ENCODE results near the gene RNF182. TPM values are rescaled to one million over a fixed set of nuclear protein-coding genes. Genes with fewer than 3 reads are reported as not detected.

RNF182 gene
- total RNA-seq, 4 donors from 2014 or later = 1.3 to 4.5 (median 3.0) TPM

DNA sequence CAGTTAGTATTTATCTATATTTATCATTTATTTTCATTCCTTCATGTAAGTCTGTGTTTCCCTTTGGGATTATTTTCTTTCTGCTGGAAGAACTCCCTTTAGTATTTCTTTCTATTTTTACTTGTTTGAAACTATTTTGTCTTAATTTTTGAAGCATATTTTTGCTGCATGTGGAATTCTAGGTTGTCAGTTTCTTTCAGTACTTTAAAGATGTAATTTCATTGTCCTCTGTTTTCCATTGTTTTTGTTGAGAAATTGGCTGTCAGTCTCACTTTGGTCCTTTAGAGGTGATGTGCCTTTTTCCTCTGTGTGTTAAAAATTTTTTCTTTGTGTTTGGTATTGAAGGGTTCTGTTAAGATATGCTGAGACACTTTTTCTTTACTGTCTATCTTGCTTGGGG lies 17.1 kb downstream of the RNF182 start:
- no peaks in the 10 kb centered on the region for H3K9me3 ChIP-seq
- TF ChIP-seq, protein P1, sequence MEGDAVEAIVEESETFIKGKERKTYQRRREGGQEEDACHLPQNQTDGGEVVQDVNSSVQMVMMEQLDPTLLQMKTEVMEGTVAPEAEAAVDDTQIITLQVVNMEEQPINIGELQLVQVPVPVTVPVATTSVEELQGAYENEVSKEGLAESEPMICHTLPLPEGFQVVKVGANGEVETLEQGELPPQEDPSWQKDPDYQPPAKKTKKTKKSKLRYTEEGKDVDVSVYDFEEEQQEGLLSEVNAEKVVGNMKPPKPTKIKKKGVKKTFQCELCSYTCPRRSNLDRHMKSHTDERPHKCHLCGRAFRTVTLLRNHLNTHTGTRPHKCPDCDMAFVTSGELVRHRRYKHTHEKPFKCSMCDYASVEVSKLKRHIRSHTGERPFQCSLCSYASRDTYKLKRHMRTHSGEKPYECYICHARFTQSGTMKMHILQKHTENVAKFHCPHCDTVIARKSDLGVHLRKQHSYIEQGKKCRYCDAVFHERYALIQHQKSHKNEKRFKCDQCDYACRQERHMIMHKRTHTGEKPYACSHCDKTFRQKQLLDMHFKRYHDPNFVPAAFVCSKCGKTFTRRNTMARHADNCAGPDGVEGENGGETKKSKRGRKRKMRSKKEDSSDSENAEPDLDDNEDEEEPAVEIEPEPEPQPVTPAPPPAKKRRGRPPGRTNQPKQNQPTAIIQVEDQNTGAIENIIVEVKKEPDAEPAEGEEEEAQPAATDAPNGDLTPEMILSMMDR (IDR thresholded peaks at IDR 0.05) = no peak
- no peak for TF ChIP-seq POLR2A (IDR thresholded peaks at IDR 0.05)
- DNase-seq = no peak
- no peak overlapping the region for H3K4me3 ChIP-seq (replicated peaks in 1 of 3)
- H3K4me1 ChIP-seq = no peaks in the 10 kb centered on the region
- no peaks in the 10 kb centered on the region for H3K36me3 ChIP-seq
- H3K27ac ChIP-seq = no peak overlapping the region
- H3K27me3 ChIP-seq = no peaks in the 10 kb centered on the region
- intact Hi-C loops (cut with DNase I) = no loop called here

DNA sequence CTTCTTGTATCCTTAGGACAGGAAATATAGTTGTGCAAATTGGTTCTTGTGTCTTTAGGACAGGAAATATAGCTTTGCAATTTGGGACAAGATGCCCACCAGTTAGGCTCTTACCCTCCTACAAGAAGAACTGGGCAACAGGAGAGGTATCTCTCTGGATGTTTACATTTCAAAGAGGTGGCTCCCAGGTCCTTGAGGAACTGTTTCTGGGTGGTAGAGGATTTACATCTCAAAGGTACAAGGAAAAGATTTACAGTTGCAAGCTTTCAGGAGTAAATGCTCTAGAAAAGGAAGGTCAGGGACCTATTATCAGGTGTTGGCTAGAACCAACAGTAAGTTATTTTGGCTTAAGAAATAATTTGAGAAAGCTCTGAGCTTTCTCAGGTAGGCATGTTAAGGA lies 19.2 kb downstream of the RNF182 start:
- no peak overlapping the region for H3K4me3 ChIP-seq (replicated peaks in 1 of 3)
- no peak overlapping the region for H3K27ac ChIP-seq
- TF ChIP-seq POLR2A (IDR thresholded peaks at IDR 0.05) = no peak
- TF ChIP-seq, protein P1 (IDR thresholded peaks at IDR 0.05) = no peak
- no peaks in the 10 kb centered on the region for H3K9me3 ChIP-seq
- intact Hi-C loops (cut with DNase I) = no loop called here
- DNase-seq = no peak
- no peaks in the 10 kb centered on the region for H3K4me1 ChIP-seq
- no peaks in the 10 kb centered on the region for H3K27me3 ChIP-seq
- no peaks in the 10 kb centered on the region for H3K36me3 ChIP-seq

DNA sequence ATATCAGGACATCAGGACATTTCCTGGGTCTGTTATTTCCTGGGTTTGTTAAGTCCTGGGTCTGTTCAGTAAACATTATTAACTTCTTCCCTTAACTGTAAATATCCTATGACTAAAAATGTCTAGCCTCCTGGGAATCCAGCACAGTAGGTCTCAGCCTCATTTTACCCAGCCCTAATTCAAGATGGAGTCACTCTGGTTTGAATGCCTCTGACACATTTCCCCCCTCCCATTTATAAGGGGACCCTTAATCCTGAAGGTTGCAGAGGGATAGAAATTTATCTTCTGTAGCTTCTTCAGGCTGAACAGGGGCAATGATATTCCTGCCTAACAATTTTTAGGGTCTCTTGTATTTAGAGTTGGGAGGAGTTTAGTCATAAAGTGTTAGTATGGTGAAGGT lies 21.8 kb downstream of the RNF182 start:
- no peaks in the 10 kb centered on the region for H3K36me3 ChIP-seq
- no peak overlapping the region for H3K27ac ChIP-seq
- TF ChIP-seq, protein P1 (IDR thresholded peaks at IDR 0.05) = no peak
- no peak for TF ChIP-seq POLR2A (IDR thresholded peaks at IDR 0.05)
- intact Hi-C loops (cut with DNase I) = no loop called here
- no peak overlapping the region for H3K4me3 ChIP-seq (replicated peaks in 1 of 3)
- no peaks in the 10 kb centered on the region for H3K27me3 ChIP-seq
- no peaks in the 10 kb centered on the region for H3K9me3 ChIP-seq
- no peaks in the 10 kb centered on the region for H3K4me1 ChIP-seq
- no peak for DNase-seq

DNA sequence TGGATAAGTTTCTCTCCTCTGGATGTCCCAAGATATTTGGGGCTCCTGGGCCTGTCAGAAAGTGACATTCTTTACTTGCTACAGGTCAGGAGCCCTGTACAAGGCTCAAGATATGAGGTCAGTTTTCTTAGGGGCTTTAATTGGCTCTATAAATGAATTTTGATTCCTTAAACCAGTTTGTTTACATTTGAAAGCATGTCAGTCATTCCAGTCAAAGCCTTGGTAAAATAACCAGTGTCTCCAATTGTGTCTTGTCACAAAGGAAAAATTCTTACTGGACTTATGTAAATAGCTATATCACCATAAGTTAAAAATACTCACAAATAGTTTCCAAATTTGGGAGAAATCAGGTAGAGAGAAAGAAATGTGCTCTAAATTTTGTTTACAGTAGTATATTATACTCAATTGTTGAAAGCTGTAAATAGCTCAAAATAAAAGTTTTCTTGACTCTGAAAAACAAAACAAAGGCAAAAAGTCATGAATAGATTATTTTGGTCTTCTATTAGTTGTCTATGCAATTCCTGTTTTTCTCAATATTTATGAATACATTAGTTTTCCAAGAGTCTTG lies 22.9 kb downstream of the RNF182 start:
- H3K4me3 ChIP-seq (replicated peaks in 1 of 3) = no peak overlapping the region
- intact Hi-C loops (cut with DNase I) = no loop called here
- no peak for DNase-seq
- TF ChIP-seq, protein P1 (IDR thresholded peaks at IDR 0.05) = no peak
- TF ChIP-seq POLR2A (IDR thresholded peaks at IDR 0.05) = no peak
- no peak overlapping the region for H3K27ac ChIP-seq
- H3K9me3 ChIP-seq = no peaks in the 10 kb centered on the region
- H3K27me3 ChIP-seq = no peaks in the 10 kb centered on the region
- no peaks in the 10 kb centered on the region for H3K36me3 ChIP-seq
- no peaks in the 10 kb centered on the region for H3K4me1 ChIP-seq

DNA sequence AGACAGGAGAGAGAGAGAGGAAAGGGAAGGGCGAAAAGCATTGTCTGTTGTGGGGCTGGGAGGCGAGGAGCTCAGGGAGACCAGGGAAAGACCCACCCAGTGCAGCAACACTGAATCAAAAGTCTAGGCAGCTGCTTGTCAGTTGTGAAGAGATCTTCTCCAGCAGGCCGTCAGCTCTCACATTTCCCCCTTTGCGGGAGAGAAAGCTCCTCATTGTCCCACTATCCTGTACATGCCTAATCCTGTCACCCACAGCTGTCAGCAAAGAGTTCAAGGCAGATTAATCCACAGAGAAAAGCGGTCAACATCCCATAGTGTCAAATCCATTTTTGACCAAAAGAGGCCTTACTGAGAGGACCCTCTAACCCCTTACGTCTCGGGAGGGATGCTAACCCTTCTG lies 27.3 kb downstream of the RNF182 start:
- H3K27me3 ChIP-seq = no peaks in the 10 kb centered on the region
- 85 to 94% methylated on average over 7 of the region's 7 CpGs for WGBS, 2 donors
- H3K36me3 ChIP-seq = no peaks in the 10 kb centered on the region
- H3K9me3 ChIP-seq = no peaks in the 10 kb centered on the region
- DNase-seq = no peak
- no peak overlapping the region for H3K27ac ChIP-seq
- no peak overlapping the region for H3K4me3 ChIP-seq (replicated peaks in 1 of 3)
- H3K4me1 ChIP-seq = no peaks in the 10 kb centered on the region
- intact Hi-C loops (cut with DNase I) = no loop called here
- TF ChIP-seq, protein P1 (IDR thresholded peaks at IDR 0.05) = no peak
- no peak for TF ChIP-seq POLR2A (IDR thresholded peaks at IDR 0.05)

Data from thyroid gland (tissue), 4 donors.